ENCODE measurements around the gene FNDC7.
"Not testable (repeated sequence)": the region's sequence is repeated elsewhere in the genome, so short reads cannot be mapped to it uniquely, and the experiment has no call there.

Gene FNDC7

GRCh38 chr1:108758796-108759195, 46.1 kb downstream of the FNDC7 start:
- TF ChIP-seq CTCF (IDR thresholded peaks at IDR 0.05; ENCODE audit: low read depth, low read length), result no peak
- no peaks in the 10 kb centered on the region for H3K9me3 ChIP-seq
- H3K4me1 ChIP-seq, result no peaks in the 10 kb centered on the region
- H3K36me3 ChIP-seq, result peaks cover 5% of the 10 kb centered on the region; the same call in 1 of the 2 replicates
- no peaks in the 10 kb centered on the region for H3K27me3 ChIP-seq
- no peak for DNase-seq
- H3K4me3 ChIP-seq (ENCODE audit: low read depth, low read length), result no peak overlapping the region

- H3K27me3 ChIP-seq, result no peaks in the 10 kb centered on the region
- TF ChIP-seq CTCF (IDR thresholded peaks at IDR 0.05; ENCODE audit: low read depth, low read length), result no peak
- no peaks in the 10 kb centered on the region for H3K36me3 ChIP-seq
- no peaks in the 10 kb centered on the region for H3K9me3 ChIP-seq
- no peaks in the 10 kb centered on the region; the same call in 1 of the 2 replicates for H3K4me1 ChIP-seq
- no peak overlapping the region for H3K4me3 ChIP-seq (ENCODE audit: low read depth, low read length)
- DNase-seq, result no peak
These were observed 54.4 kb downstream of the FNDC7 start for GRCh38 chr1:108767115-108767514.

- H3K9me3 ChIP-seq, result no peaks in the 10 kb centered on the region
- DNase-seq, result no peak
- no peaks in the 10 kb centered on the region; the same call in 1 of the 2 replicates for H3K4me1 ChIP-seq
- TF ChIP-seq CTCF (IDR thresholded peaks at IDR 0.05; ENCODE audit: low read depth, low read length), result no peak
- no peaks in the 10 kb centered on the region for H3K27me3 ChIP-seq
- no peak overlapping the region for H3K4me3 ChIP-seq (ENCODE audit: low read depth, low read length)
- H3K36me3 ChIP-seq, result no peaks in the 10 kb centered on the region
These were observed 55.0 kb downstream of the FNDC7 start for GRCh38 chr1:108767708-108768107.

GRCh38 chr1:108777839-108778238, 65.1 kb downstream of the FNDC7 start:
- no peak for DNase-seq
- H3K4me1 ChIP-seq, result no peaks in the 10 kb centered on the region
- no peaks in the 10 kb centered on the region for H3K9me3 ChIP-seq
- no peaks in the 10 kb centered on the region; the same call in 1 of the 2 replicates for H3K36me3 ChIP-seq
- no peak for TF ChIP-seq CTCF (IDR thresholded peaks at IDR 0.05; ENCODE audit: low read depth, low read length)
- H3K27me3 ChIP-seq, result no peaks in the 10 kb centered on the region
- H3K4me3 ChIP-seq (ENCODE audit: low read depth, low read length), result no peak overlapping the region

GRCh38 chr1:108779455-108779854, 66.7 kb downstream of the FNDC7 start:
- no peak for TF ChIP-seq CTCF (IDR thresholded peaks at IDR 0.05; ENCODE audit: low read depth, low read length)
- H3K4me3 ChIP-seq (ENCODE audit: low read depth, low read length), result no peak overlapping the region
- H3K27me3 ChIP-seq, result no peaks in the 10 kb centered on the region
- H3K9me3 ChIP-seq, result no peaks in the 10 kb centered on the region
- no peaks in the 10 kb centered on the region; the same call in 1 of the 2 replicates for H3K36me3 ChIP-seq
- no peaks in the 10 kb centered on the region for H3K4me1 ChIP-seq
- DNase-seq, result no peak

GRCh38 chr1:108780937-108781574, 68.3 kb downstream of the FNDC7 start:
- Histone ChIP-seq H3K27me3 (no peaks in the 10 kb centered on the region), H3K9me3 (peaks cover 3% of the 10 kb centered on the region; the same call in 1 of the 2 replicates), H3K36me3 (peaks cover 4% of the 10 kb centered on the region), H3K4me3 (ENCODE audit: low read depth, low read length) (no peak overlapping the region), H3K4me1 (no peaks in the 10 kb centered on the region)
- no peak for DNase-seq
- TF ChIP-seq CTCF (IDR thresholded peaks at IDR 0.05; ENCODE audit: low read depth, low read length), result no peak

- H3K4me3 ChIP-seq (ENCODE audit: low read depth, low read length); DNase-seq; H3K36me3 ChIP-seq; H3K9me3 ChIP-seq; H3K27me3 ChIP-seq; H3K4me1 ChIP-seq: not testable (repeated sequence)
These were observed 68.9 kb downstream of the FNDC7 start for GRCh38 chr1:108781575-108781944.
